Measurements from ENCODE around the gene EYS. TPM values are rescaled to one million over a fixed set of nuclear protein-coding genes. Genes with fewer than 3 reads are reported as not detected.

Gene EYS
- total and polyA plus RNA-seq, 4 donors, result 0.08 to 0.63 (median 0.36) TPM

DNA sequence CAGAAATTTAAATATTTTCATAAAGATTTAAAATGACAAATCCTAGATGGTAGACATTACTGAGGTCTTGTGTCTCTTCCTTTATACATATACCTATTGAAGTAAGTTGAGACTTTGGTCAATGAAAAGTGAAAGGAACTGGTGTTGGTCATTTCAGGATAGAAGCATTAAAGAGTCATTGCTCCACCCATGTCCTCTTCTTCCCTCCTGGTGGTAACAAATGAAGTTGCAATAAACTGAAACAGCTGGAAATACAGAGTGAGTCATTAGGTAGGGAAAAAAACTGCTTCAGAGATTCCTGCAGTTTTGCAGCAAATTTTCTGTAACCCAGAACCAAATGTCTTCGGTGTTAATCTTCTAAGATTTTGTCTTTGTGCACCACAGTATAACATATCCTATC is 448.0 kb downstream of the EYS start:
- no peak overlapping the region for H3K27ac ChIP-seq (ENCODE audit: low read depth in 1 of 2, low read length in 2 of 2)
- H3K36me3 ChIP-seq (ENCODE audit: control insufficient read depth in 4 of 4, insufficient read depth in 3 of 4, low read depth in 1 of 4, low read length in 3 of 4), result no peaks in the 10 kb centered on the region
- no peak overlapping the region for H3K4me3 ChIP-seq (ENCODE audit: low read depth in 1 of 3, low read length in 3 of 3)
- H3K27me3 ChIP-seq (ENCODE audit: control insufficient read depth in 4 of 4, insufficient read depth in 4 of 4, low read length in 3 of 4), result no peaks in the 10 kb centered on the region
- TF ChIP-seq FOXA1 (IDR thresholded peaks at IDR 0.05) (no peak), NR2F2 (IDR thresholded peaks at IDR 0.05) (no peak), HNF4A (conservative IDR thresholded peaks at IDR 0.05) (no peak), YY1 (IDR thresholded peaks at IDR 0.05) (no peak), JUND (IDR thresholded peaks at IDR 0.05) (no peak), RAD21 (IDR thresholded peaks at IDR 0.05) (no peak), EGR1 (IDR thresholded peaks at IDR 0.05; ENCODE audit: low read depth in 2 of 2) (no peak), GABPA (IDR thresholded peaks at IDR 0.05 in 1 of 2, conservative IDR thresholded peaks at IDR 0.05 in 1 of 2) (no peak), SP1 (IDR thresholded peaks at IDR 0.05) (no peak), RXRA (IDR thresholded peaks at IDR 0.05) (no peak), FOXA2 (IDR thresholded peaks at IDR 0.05) (no peak), HNF4G (IDR thresholded peaks at IDR 0.05) (no peak)
- TF ChIP-seq, protein P1, sequence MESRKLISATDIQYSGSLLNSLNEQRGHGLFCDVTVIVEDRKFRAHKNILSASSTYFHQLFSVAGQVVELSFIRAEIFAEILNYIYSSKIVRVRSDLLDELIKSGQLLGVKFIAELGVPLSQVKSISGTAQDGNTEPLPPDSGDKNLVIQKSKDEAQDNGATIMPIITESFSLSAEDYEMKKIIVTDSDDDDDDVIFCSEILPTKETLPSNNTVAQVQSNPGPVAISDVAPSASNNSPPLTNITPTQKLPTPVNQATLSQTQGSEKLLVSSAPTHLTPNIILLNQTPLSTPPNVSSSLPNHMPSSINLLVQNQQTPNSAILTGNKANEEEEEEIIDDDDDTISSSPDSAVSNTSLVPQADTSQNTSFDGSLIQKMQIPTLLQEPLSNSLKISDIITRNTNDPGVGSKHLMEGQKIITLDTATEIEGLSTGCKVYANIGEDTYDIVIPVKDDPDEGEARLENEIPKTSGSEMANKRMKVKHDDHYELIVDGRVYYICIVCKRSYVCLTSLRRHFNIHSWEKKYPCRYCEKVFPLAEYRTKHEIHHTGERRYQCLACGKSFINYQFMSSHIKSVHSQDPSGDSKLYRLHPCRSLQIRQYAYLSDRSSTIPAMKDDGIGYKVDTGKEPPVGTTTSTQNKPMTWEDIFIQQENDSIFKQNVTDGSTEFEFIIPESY (IDR thresholded peaks at IDR 0.05), result no peak
- TF ChIP-seq, protein P2, sequence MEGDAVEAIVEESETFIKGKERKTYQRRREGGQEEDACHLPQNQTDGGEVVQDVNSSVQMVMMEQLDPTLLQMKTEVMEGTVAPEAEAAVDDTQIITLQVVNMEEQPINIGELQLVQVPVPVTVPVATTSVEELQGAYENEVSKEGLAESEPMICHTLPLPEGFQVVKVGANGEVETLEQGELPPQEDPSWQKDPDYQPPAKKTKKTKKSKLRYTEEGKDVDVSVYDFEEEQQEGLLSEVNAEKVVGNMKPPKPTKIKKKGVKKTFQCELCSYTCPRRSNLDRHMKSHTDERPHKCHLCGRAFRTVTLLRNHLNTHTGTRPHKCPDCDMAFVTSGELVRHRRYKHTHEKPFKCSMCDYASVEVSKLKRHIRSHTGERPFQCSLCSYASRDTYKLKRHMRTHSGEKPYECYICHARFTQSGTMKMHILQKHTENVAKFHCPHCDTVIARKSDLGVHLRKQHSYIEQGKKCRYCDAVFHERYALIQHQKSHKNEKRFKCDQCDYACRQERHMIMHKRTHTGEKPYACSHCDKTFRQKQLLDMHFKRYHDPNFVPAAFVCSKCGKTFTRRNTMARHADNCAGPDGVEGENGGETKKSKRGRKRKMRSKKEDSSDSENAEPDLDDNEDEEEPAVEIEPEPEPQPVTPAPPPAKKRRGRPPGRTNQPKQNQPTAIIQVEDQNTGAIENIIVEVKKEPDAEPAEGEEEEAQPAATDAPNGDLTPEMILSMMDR (IDR thresholded peaks at IDR 0.05; ENCODE audit: low read depth, low read length, missing input control), result no peak
- TF ChIP-seq, protein P3, sequence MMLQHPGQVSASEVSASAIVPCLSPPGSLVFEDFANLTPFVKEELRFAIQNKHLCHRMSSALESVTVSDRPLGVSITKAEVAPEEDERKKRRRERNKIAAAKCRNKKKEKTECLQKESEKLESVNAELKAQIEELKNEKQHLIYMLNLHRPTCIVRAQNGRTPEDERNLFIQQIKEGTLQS (IDR thresholded peaks at IDR 0.05), result no peak
- TF ChIP-seq, protein P4, sequence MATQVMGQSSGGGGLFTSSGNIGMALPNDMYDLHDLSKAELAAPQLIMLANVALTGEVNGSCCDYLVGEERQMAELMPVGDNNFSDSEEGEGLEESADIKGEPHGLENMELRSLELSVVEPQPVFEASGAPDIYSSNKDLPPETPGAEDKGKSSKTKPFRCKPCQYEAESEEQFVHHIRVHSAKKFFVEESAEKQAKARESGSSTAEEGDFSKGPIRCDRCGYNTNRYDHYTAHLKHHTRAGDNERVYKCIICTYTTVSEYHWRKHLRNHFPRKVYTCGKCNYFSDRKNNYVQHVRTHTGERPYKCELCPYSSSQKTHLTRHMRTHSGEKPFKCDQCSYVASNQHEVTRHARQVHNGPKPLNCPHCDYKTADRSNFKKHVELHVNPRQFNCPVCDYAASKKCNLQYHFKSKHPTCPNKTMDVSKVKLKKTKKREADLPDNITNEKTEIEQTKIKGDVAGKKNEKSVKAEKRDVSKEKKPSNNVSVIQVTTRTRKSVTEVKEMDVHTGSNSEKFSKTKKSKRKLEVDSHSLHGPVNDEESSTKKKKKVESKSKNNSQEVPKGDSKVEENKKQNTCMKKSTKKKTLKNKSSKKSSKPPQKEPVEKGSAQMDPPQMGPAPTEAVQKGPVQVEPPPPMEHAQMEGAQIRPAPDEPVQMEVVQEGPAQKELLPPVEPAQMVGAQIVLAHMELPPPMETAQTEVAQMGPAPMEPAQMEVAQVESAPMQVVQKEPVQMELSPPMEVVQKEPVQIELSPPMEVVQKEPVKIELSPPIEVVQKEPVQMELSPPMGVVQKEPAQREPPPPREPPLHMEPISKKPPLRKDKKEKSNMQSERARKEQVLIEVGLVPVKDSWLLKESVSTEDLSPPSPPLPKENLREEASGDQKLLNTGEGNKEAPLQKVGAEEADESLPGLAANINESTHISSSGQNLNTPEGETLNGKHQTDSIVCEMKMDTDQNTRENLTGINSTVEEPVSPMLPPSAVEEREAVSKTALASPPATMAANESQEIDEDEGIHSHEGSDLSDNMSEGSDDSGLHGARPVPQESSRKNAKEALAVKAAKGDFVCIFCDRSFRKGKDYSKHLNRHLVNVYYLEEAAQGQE (IDR thresholded peaks at IDR 0.05), result no peak
- TF ChIP-seq, protein P5, sequence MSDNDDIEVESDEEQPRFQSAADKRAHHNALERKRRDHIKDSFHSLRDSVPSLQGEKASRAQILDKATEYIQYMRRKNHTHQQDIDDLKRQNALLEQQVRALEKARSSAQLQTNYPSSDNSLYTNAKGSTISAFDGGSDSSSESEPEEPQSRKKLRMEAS (IDR thresholded peaks at IDR 0.05), result no peak
- H3K9ac ChIP-seq (ENCODE audit: low read depth in 1 of 2, low read length in 2 of 2), result no peak overlapping the region
- H3K4me1 ChIP-seq (ENCODE audit: control insufficient read depth in 4 of 4, insufficient read depth in 4 of 4, low read length in 3 of 4), result no peaks in the 10 kb centered on the region
- DNase-seq (ENCODE audit: low spot score), result no peak
- 80% methylated on average over 1 of the region's 1 CpG for WGBS
- no peaks in the 10 kb centered on the region for H3K9me3 ChIP-seq (ENCODE audit: control insufficient read depth in 4 of 4, low read length in 3 of 4)

DNA sequence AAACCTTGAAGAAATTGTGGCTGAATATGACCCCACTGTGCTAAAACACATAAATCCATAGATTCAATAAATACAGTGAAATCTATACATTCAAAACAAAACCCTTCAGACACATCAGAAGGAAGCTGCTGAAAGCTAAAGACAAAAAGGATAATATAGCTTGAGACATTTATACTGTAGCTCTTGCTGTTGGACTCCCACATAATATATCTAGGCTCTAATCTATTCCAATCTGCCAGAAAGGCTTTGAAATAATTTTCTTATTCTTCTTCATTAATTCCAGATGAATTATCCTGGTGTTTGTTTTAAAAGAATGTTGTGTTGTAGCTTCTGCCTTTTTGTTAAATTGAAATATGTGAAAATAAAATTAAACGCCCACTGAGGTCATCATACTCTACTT is 454.0 kb downstream of the EYS start:
- 57% methylated on average over 1 of the region's 1 CpG for WGBS
- Histone ChIP-seq H3K9me3 (ENCODE audit: control insufficient read depth in 4 of 4, low read length in 3 of 4) (no peaks in the 10 kb centered on the region), H3K4me3 (ENCODE audit: low read depth in 1 of 3, low read length in 3 of 3) (no peak overlapping the region), H3K36me3 (ENCODE audit: control insufficient read depth in 4 of 4, insufficient read depth in 3 of 4, low read depth in 1 of 4, low read length in 3 of 4) (no peaks in the 10 kb centered on the region), H3K4me1 (ENCODE audit: control insufficient read depth in 4 of 4, insufficient read depth in 4 of 4, low read length in 3 of 4) (no peaks in the 10 kb centered on the region), H3K27ac (ENCODE audit: low read depth in 1 of 2, low read length in 2 of 2) (no peak overlapping the region), H3K27me3 (ENCODE audit: control insufficient read depth in 4 of 4, insufficient read depth in 4 of 4, low read length in 3 of 4) (no peaks in the 10 kb centered on the region), H3K9ac (ENCODE audit: low read depth in 1 of 2, low read length in 2 of 2) (no peak overlapping the region)
- no peak for DNase-seq (ENCODE audit: low spot score)
- TF ChIP-seq, protein P5 (IDR thresholded peaks at IDR 0.05), result no peak
- TF ChIP-seq JUND (IDR thresholded peaks at IDR 0.05), result no peak
- TF ChIP-seq SP1 (IDR thresholded peaks at IDR 0.05), result no peak
- no peak for TF ChIP-seq TAF1 (conservative IDR thresholded peaks at IDR 0.05)
- TF ChIP-seq NR2F2 (IDR thresholded peaks at IDR 0.05), result no peak
- TF ChIP-seq RXRA (IDR thresholded peaks at IDR 0.05), result no peak
- TF ChIP-seq, protein P4 (IDR thresholded peaks at IDR 0.05), result no peak
- no peak for TF ChIP-seq HNF4A (conservative IDR thresholded peaks at IDR 0.05)
- TF ChIP-seq, protein P1 (IDR thresholded peaks at IDR 0.05), result no peak
- TF ChIP-seq FOXA1 (IDR thresholded peaks at IDR 0.05), result no peak
